Stimulated activated CD4-positive, alpha-beta T cell treated with anti-CD3 and anti-CD28 coated beads, Interleukin-4, amount 100 ng/mL, for 1 hour (primary cell): Measurements from ENCODE around the gene OR4D2.
A peak's percentile ranks its signal among the peaks of the same experiment; 100 is the strongest.
"Not testable (repeated sequence)": the region's sequence is repeated elsewhere in the genome, so short reads cannot be mapped to it uniquely, and the experiment has no call there.

Experiments used
- DNase-seq: peaks from one replicate; pipeline ENCODE4 v3.0.0-alpha.2; 2020

Gene OR4D2

DNA sequence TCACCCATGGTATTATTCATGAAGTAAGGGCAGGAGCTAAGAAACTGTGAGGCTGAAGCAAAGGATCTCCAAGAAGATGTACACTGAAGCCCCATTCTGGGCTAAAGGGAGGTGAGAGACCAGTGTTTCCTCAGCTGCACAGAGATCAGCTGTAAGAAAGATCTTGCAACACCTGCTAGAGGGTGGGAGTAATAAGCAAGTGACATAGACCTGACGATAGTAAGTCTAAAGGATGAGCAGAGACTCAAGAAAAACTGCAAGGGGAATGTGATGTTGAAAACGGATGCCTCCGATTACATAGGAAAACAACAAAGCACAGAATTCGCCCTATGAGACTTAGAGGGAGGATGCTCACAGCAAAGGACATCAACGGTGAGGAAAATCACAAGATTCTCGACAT, at the start of gene OR4D2:
TSS of gene OR4D2 (plus strand) at position 301 of the 400 bp plus-strand sequence. CDS start 2,674 bp downstream, outside the sequence.
- no peak for DNase-seq

DNA sequence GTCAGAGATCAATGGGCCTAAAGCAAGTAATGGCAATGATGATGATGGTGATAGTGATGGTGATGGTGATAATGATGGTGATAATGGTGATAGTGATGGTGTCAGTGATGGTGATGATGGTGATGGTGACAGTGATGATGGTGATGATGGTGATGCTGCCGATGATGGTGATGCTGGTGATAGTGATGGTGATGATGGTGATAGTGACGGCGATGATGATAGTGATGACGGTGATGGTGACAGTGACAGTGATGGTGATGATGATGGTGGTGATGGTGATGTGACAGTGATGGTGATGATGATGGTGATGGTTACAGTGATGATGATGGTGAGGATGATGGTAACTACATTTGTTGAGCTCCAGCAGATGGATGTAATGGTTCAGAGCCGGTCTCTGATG, 49.4 kb upstream of the OR4D2 start:
- no peak for DNase-seq

DNA sequence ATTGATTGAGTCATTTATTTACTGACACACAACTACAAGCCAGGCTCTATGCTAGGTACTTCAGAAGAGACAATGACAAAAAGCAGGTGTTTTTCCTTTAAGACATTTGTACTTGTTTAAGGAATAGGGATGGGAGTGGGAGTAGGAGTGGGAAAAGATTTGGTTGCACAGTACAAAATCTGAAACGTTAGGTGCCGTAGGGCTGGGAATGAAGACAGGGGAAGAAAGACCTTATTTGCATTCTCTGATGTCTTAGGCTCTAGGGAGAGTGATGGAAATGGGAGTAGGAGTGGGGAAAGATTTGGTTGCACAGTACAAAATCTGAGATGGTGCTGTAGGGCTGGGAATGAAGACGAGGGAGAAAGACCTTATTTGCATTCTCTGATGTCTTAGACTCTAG, 47.3 kb upstream of the OR4D2 start:
- no peak for DNase-seq

DNA sequence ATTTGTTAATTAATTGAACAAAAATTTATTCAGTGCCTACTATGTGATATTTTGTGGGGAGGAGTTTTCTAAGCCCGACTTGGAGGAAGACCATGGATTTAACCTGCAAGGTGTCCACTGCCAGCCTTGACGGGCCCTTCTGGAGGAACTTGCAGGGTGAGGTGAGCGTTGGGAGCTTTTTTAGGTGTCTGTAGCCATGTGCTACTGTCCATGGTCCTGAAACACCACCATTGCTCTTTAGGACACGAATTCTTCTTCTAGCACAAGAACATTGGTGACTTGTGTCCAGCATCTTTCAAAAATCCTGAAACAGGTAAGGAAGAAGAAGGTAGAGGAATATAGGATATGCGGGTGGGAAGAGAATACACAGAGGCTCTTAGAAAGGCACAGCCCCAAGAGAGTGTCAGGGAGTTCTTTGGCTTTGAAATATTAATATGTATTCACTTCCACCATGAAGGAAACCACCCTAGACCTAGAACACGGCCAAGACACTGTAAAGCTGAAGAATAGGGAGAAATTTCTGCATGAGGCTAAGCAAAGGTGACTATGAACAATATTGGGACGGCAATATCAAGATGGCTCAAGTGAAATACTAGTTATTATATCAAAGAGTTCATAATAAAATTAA, 46.5 kb upstream of the OR4D2 start:
- peak; percentile 21 for DNase-seq

DNA sequence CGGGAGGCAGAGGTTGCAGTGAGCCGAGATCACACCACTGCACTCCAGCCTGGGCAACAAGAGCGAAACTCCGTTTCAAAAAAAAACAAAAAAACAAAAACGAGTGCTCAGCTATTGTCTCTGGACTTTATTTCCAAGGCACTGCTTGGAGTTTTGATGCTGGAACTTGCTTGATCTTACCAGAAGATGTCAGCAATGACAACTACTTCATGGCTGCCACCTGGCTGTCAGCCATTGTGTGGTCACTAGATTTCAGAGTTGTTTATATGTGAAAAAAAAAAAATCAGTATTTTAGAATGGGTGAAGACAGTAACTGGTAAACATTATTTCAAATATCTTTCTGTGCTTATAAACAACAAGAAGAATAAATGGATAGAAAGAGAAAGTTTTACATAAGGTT, 44.9 kb upstream of the OR4D2 start:
- DNase-seq = no peak

DNA sequence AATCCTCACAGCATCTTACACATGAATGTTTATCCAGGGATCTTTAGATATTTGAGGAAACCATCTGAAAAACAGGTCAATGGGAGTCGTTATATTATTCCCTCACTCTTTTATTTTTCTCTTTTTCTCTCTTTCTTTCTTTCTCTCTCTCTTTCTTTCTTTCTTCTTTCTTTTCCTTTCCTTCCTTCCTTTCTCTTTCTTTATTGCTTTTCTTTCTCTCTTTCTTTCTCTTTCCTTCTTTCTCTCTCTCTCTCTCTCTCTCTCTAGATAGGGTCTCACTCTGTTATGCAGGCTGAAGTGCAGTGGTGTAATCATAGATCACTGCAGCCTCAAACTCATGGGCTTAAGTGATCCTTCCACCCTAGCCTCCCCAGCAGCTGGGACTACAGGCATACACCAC, 38.9 kb upstream of the OR4D2 start:
- no peak for DNase-seq

DNA sequence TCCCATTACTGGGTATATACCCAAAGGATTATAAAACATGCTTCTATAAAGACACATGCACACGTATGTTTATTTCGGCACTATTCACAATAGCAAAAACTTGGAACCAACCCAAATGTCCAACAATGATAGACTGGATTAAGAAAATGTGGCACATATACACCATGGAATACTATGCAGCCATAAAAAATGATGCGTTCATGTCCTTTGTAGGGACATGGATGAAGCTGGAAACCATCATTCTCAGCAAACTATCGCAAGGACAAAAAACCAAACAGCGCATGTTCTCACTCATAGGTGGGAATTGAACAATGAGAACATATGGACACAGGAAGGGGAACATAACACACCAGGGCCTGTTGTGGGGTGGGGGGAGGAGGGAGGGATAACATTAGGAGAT, 34.1 kb upstream of the OR4D2 start:
- DNase-seq = not testable (repeated sequence)

DNA sequence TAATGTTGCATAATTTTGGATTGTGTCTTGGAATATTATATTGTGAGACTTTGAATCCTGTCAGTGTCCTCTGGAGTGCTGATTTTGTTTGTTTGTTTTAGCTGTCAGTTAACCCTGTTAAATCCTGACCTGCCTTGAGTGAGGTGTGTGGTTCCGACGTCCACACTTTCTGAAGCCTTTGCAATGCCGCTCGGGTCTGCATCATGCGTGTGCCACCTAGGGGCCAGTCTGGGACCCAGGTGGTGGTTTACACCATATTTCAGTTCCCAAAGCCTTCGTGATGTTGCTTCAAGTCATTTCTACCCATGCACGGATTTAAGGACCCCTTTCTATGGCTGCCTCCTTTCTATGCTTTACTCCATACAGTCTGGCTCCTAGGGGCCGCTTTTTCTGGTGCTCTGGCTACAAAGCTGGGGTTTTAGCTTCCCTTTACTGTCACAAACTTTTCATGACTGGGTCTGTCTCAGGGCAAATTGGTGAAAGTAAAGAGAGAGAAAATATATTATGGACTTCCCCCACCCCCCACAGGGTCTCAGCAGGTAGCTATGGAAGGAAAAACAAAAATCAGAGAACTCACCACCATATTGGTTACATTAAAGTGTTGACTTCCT, 30.0 kb upstream of the OR4D2 start:
- no peak for DNase-seq

DNA sequence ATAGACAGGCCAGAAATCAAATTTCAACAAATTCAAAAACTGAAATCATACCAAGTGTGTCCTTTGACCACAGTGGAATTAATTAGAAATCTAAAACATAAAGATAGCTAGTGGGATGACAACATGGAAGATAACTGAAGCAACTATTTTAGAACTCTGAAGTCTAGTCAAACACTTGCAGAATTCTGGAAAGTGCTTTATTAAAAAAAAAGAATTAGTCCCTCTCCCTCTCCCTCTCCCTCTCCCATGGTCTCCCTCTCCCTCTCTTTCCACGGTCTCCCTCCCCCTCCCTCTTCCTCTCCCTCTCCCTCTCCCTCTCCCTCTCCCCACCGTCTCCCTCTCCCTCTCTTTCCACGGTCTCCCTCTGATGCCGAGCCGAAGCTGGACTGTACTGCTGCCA, 25.3 kb upstream of the OR4D2 start:
- no peak for DNase-seq

DNA sequence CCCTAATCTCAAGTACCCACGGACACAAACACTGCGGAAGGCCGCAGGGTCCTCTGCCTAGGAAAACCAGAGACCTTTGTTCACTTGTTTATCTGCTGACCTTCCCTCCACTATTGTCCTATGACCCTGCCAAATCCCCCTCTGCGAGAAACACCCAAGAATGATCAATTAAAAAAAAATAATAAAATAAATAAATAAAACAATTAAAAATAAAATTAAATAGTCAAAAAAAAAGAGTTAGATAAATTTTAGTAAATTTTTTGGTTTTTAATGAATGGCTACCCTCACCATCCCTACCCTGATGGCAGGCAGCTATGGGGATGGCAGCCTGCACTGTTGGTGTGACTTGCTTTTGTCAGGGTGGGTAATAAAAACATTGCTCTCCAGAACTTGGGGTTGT, 23.4 kb upstream of the OR4D2 start:
- not testable (repeated sequence) for DNase-seq

DNA sequence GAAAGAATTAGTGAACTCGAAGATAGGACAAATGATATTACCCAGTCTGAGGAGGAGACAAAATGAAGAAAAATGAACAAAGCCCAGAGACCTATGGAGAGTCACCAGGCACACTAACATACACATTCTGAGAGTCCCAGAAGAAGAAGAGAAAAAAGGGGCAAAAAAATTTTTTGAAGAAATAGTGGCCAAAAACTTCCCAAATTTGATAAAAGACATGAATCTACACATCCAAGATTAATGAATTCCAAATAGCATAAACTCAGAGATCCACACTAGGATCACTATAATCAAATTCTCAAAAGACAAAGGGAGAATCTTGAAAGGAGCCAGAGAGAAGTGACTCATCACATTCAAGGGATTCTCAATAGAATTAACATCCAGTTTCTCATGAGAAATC, 22.0 kb upstream of the OR4D2 start:
- no peak for DNase-seq

DNA sequence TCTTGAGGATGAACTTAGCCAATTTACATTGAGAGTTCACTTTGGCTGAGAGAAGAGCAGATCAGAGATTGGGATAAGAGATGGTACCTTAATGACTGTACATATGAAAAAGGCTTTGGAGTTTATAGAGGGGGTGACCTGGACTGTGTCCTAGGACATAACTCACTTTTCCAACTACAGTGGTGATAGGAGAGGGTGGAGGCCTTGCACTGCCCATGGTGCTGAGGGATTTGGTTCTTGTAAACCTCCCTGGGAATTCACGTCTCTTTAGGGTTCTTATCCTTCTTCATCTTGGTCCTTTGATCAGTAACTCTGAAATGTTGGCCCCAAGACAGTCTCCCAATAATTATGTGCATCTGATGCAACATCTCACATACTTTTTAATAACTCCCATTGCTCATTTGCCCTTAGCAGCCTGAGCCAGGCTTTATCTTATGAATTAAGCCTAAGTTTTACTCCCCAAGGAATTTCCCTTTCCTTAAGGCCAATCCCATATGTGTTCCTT, 18.8 kb upstream of the OR4D2 start, which contains the start of gene OR4D1:
TSS of gene OR4D1 (plus strand) at position 455 of the 505 bp plus-strand sequence. CDS start 6,770 bp downstream, outside the sequence.
- no peak for DNase-seq

DNA sequence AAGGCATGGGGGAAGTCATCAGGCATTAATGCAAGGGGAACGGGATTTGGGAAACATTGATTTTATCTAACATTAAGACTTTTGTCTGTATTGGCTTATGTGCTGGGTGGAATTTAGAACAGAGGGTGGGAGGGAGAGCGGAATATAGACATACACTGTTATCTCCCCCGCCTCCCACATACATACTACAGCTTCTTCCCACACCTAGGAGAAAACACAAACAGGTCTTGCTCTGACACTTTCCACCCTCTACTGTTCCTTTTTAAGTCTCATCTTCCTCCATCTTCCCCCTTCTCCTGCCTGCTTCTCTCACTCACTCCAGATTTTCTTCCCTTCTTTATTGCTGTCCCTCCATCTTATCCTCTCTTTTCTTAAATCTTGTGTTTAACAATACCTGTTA, 18.2 kb upstream of the OR4D2 start:
- no peak for DNase-seq

DNA sequence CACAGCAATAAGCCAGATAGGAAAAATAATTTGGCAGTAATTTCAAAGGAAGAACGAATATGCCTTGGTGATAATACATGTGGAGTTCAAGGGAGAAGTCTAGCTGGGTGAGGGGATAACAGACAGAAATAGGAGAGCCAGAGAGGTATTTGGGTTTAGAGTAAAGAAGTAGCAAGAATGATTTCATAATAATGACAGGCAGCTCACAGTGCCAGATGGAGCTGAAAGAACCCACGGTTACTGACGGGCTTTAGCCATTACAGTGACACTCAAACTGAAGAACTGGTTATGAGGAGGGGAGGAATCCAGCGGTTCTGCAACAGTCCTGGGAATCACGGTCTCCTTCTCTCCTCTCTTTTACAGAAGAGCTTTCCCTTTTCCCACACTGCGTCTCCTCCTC, 16.4 kb upstream of the OR4D2 start:
- no peak for DNase-seq

DNA sequence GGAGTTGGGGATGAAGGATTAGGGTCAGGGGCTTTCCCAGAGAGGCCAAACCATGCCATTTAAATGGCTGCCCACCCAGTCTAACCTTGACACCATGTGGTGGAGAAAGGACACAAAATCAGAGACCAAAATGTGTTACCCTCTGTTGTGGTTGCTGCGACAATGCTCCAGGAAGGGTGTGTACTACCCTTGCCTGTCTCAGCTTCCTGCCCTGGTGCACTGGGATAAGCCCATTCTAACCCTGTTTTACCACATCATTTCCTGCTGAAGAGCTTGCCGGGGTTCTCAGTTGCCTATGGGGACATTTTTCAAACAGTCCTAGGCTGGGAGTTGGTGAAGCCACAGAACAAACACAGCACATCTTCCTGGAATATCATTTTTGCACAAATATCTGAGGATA, 13.7 kb upstream of the OR4D2 start:
- DNase-seq = no peak

DNA sequence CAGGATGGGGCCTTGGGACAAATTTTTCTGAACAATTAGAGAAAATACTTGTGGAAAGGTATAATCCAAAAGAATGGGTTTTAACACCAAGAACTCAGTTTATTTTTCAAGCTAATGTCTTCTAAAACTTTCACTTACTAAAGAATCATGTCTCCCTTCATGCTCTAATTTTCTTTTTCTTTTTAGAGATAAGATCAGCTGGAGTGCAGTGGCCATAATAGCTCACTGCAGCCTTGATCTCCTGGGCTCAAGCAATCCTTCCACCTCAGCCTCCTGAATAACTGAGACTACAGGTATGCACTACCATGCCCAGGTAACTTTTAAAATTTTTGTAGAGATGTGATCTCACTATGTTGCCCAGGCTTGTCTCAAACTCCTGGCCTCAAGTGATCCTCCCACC, 13.1 kb upstream of the OR4D2 start:
- DNase-seq = no peak

DNA sequence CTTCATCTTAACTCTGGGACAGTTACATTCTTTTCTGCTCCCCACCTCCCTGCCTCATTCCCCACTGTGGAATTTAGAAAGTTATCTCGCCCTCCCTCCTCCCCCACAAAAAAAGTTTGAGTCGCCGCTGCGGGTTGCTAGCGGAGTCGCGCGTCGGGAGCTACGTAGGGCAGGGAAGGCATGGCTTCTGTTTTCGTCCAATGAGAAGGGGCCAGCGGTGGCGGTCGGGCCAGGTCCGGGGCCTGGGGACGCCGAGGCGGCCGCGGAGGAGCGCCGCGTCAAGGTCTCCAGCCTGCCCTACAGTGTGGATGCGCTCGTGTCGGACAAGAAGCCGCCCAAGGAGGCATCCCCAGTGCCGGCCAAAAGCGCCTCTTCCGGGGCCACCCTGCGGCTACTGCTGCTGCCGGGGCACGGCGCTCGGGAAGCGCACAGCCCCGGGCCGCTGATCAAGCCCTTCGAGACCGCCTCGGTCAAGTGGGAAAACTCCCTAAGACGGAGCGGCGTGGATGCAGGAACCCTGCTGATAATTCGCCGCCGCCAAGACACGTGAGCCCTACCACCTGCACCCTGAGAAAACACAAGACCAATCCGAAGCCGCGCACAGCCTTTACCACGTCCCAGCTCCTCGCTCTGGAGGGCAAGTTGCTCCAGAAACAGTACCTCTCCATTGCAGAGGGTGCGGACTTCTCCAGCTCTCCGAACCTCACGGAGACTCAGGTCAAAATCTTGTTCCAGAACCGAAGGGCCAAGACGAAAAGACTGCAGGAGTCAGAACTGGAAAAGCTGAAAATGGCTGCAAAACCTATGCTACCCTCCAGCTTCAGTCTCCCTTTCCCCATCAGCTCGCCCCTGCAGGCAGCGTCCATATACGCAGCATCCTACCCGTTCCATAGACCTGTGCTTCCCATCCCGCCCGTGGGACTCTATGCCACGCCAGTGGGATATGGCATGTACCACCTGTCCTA, 9.7 kb upstream of the OR4D2 start:
- DNase-seq = peak; percentile 60

DNA sequence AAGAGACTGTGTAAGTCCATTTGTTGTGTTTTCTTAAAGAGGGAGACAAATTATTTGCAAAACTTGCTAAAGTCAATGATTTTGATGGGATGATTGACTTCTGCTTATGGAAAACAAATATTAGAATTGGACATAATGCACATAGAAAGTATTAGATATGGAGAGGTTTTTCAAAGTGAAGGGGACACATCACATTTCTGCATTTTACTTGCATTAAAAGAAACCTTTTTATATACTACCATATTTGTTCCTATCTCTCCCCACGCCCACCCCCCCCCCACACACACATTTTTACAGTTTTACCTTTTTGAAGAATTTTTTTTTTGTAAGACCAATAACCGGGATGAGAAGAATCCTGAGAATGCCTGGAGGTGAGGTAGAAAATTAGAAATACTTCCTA, 8.6 kb upstream of the OR4D2 start:
- DNase-seq = no peak

DNA sequence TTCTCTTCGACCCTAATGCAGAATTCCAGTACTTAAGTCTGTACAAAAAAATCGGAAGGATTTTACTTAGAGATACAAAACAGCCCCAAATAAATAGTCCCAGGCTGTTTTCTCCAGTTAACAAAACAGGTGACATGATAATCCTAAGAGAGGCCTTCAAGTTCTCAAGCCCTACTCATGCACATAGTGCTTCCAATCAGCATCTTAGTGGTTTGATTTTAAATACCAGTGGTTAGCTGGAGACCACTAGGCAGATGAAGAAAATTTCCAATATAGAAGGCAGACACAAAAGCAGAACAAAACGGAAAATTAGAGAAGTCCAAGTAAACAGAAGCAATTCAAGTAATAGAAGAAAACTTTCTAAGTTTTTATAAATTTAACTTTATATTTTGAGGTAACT, 5.2 kb upstream of the OR4D2 start:
- no peak for DNase-seq

DNA sequence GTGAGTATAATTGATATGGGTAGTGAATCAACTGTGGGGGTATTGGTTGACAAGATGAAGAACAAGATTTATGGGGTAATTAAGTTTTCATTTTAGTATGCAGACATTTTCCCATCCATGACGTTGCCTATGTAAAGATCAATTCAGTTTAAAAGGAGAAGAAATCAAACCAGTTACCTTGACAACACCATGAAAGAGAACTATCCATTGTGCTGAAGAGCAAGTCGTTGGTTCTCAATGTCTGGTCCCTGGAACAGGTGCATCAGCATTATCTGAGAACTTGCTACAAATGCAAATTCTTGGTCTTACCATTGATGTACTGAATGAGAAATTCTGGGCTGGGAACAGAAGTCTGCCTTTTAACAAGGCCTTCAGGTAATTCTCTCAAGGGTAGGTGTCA, 801 bp upstream of the OR4D2 start:
- no peak for DNase-seq

DNA sequence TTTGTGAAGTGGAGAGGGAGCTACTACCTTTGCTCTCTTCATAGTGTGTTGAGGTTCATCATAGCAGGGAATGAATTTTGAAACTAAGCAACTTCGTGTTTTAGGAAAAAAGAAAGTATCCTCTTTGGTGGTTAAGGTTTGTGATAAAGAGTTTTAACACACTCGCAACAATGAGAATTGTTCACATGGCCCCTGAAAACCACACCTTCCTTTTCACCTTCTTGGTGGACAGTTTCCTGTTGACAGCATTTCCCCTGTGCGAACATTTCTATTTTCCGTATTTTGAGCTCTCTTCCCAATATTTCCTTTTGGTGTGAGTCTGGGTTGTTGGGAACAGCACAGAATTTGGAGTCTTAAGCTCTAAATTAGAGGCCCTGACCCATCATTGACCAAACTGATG, 3.8 kb downstream of the OR4D2 start:
- DNase-seq = no peak

DNA sequence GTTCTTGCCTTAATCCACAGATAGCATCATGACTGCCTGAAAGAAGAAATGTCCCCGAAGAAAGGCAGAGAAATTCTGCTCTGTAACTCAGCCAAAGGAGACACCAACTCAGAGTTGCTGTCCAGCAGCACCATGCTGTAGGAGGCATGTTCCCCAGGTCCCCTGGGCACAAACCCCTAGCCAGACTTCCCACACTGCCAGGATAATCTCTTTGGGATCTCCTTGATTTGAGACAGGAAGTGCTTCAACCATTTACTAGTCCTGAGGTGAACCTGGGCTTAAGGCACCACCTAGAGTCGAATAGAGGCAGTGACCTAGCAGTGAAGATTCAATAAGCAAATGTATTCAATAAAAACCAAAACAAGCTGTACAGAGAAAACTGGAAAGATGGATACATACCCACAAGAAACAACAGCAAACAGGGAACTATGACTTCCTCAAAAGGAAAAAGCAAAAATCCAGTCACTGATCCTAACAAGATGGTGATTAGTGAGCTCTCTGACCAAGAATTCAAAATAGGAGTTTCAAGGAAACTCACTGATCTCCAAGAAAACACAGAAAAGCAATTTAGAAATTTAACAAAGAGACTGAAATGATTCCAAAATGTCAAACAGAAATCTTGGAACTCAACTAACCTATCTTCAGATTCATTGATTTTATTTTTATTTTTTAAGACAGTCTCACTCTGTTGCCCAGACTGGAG, 5.7 kb downstream of the OR4D2 start:
- DNase-seq = no peak

DNA sequence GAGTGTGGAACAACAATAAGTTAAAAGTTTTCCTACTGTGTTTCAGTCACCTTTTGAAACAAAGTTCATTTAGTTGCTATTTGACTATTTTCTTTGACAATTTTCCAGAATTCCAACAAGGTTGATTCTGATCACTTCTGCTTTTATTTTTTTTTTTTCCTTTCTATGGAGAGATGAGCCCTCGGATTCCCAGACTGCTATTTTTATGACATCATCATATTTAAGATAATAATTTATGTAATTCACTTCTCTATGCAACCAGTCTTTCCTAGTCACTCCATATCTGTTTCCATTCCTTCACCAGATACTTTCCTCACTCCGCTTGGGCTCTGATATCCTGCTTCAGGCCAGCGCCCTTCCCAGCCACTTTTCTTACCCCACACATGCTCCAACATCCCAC, 8.1 kb downstream of the OR4D2 start:
- DNase-seq = no peak
